ENCODE measurements around the gene BTNL9.
"Not testable (repeated sequence)": the region's sequence is repeated elsewhere in the genome, so short reads cannot be mapped to it uniquely, and the experiment has no call there.

- TF ChIP-seq CTCF (IDR thresholded peaks at IDR 0.05; ENCODE audit: insufficient read depth, low read length, poor library complexity, severe bottlenecking); EZH2phosphoT487 (conservative IDR thresholded peaks at IDR 0.05; ENCODE audit: low read length): not testable (repeated sequence)
Measured at GRCh38 chr5:181017448-181017847, 22.6 kb upstream of the BTNL9 start.
